HepG2 (cell line): Measurements from ENCODE around the gene ITIH2.

Experiments used
- CTCF ChIP-seq: sonication (generic); formaldehyde crosslinking; IDR thresholded peaks from 2 replicates; pipeline ENCODE4 v1.5.0; 2020; ENCODE audit warnings: mild to moderate bottlenecking, missing genetic modification reagents, moderate library complexity
- HBP1 ChIP-seq: IDR thresholded peaks from 2 replicates; pipeline ENCODE4 v1.6.1; 2016; ENCODE audit warnings: low read depth, control low read depth
- MAX ChIP-seq: IDR thresholded peaks from 2 replicates; pipeline ENCODE4 v1.6.1; 2012; ENCODE audit warnings: inconsistent platforms
- POLR2A ChIP-seq, 2 experiments: IDR thresholded peaks; 2 replicates each; pipeline ENCODE4 v1.6.1; 2011; ENCODE audit warnings: low read depth in 2 of 2, low read length in 2 of 2, mild to moderate bottlenecking in 1 of 2, moderate library complexity in 1 of 2; ENCODE audit not compliant: insufficient read depth in 1 of 2
- ZBTB37 ChIP-seq: sonication (generic); formaldehyde crosslinking; IDR thresholded peaks from 2 replicates; pipeline ENCODE4 v1.4.0; 2020; ENCODE audit warnings: mild to moderate bottlenecking, missing genetic modification reagents

DNA sequence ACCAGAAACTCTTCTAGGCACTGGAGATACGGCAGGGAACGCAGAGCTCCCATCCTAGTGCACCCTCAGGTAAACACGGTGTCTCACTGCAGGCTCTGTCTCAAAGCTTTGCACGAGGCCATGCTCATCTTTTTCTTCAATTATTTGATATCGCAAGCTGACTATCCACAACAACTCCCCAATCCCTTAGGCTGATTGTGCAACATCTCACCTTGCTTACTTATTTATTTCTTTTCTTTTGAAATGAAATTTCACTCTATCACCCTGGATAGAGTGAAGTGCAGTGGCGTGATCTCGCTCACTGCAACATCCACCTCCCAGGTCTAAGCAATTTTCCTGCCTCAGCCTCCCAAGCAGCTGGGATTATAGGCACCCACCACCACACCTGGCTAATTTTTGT, 12.4 kb downstream of the ITIH2 start:
- no peak for TF ChIP-seq CTCF (CRISPR knock-in tag)
- no peak for TF ChIP-seq ZBTB37
- no peak for TF ChIP-seq MAX
- TF ChIP-seq HBP1 (CRISPR knock-in tag), result no peak
- TF ChIP-seq POLR2A (IDR thresholded peaks at IDR 0.05; ENCODE audit: insufficient read depth in 1 of 2, low read depth in 2 of 2, low read length in 2 of 2), result no peak
